Activated naive CD8-positive, alpha-beta T cell treated with anti-CD3 and anti-CD28 coated beads, Interleukin-2, amount 10 ng/mL, durations not matched to agents 7 days and 5 days (primary cell): ENCODE data around the gene DDIAS. TPM values are rescaled to one million over a fixed set of nuclear protein-coding genes. Genes with fewer than 3 reads are reported as not detected.

Source experiments
- ATAC-seq: fragments of 150-1000 bp; cut with Tn5 transposase; one replicate; pipeline ENCODE4 v1.10.0; 2021; ENCODE audit warnings: low read depth, moderate library complexity
- POLR2A ChIA-PET: fragments of 350-600 bp; sonication (Branson Sonifier 250); formaldehyde crosslinking; loops from one replicate; lab custom pipeline; 2021; ENCODE audit warnings: antibody characterized with exemption; lab: Charles Lee
- DNase-seq: peaks from one replicate; pipeline ENCODE4 v3.0.0; 2021
- H3K27ac Mint-ChIP-seq: one replicate; pipeline ENCODE4 v1.8.0; 2022; ENCODE audit warnings: mild to moderate bottlenecking, mixed read lengths
- H3K27me3 Mint-ChIP-seq: one replicate; pipeline ENCODE4 v1.8.0; 2022; ENCODE audit warnings: mild to moderate bottlenecking, moderate library complexity, mixed read lengths
- H3K36me3 Mint-ChIP-seq: one replicate; pipeline ENCODE4 v1.8.0; 2021; ENCODE audit warnings: mild to moderate bottlenecking, mixed read lengths
- H3K4me1 Mint-ChIP-seq: one replicate; pipeline ENCODE4 v1.8.0; 2021; ENCODE audit warnings: mixed read lengths
- H3K4me3 Mint-ChIP-seq: one replicate; pipeline ENCODE4 v1.8.0; 2022; ENCODE audit warnings: mild to moderate bottlenecking, moderate library complexity, mixed read lengths
- H3K9me3 Mint-ChIP-seq: one replicate; pipeline ENCODE4 v1.8.0; 2021; ENCODE audit warnings: mixed read lengths
- total RNA-seq, 2 experiments: library from RNA; stranded (reverse); gene quantifications; one replicate each; pipeline ENCODE4 v1.2.3, GENCODE V29; 2021

DDIAS gene
- total RNA-seq, 2 experiments from 2014 or later, result 8.8 to 10.6 TPM

DNA sequence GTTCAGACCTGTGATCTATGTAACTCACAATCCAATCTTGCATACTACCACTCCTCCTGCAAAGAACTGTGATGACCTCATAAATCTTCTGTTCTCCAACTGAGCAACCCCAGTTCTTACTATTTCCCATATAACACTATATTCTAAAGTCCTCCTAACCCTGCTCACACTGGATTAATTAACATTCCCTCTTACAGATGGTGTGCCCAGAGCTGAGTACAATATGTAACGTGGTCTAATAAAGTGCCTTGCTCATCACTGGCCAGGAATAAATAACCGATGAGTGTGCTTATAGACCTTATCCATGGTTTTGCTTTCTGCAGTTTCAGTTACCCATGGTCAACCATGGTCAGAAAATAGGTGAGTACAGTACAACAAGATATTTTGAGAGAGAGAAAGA, 29.9 kb upstream of the DDIAS start:
- POLR2A ChIA-PET, result no interaction called here
- DNase-seq, result no peak
- H3K4me3 Mint-ChIP-seq, result no peak overlapping the region
- peaks cover 16% of the 10 kb centered on the region for H3K4me1 Mint-ChIP-seq
- ATAC-seq, result no peak
- H3K27ac Mint-ChIP-seq, result no peak overlapping the region
- H3K9me3 Mint-ChIP-seq, result peaks cover 1% of the 10 kb centered on the region
- no peaks in the 10 kb centered on the region for H3K36me3 Mint-ChIP-seq
- H3K27me3 Mint-ChIP-seq, result no peaks in the 10 kb centered on the region

DNA sequence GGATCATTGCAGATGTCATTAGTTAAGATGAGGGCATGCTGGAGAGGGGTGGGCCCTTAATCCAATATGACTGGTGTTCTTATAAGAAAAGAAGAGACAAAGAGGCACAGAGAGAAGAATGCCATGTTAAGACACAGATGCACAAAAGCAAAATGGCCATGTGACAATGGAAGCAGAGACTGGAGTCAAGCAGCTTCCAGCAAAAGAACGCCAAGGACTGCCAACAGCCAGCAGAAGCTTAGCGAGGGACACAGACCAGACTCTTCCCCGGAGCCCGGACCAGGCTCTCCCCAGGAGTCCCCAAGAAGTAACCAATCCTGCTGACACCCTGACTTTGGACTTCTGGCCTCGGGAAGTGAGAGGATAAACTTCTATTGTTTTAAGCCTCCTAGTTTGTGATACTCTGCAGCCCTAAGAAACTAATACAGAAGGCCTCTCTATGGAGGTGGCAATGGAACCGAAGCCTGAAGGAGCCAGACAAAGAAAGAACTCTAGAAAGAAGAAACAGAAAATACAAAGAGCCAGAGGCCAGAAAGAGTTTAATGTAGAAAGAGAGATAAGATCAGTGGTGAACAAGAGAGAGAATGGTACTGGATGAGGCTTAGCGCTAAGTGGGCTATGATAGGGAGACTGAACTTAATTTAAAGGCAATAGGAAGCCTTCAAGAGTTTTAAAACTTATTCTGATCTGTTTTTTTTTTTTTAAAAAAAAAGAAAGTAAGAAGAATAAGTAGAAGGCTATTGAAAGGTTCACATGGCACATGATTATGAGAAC, 29.0 kb upstream of the DDIAS start:
- POLR2A ChIA-PET, result no interaction called here
- Mint-ChIP-seq H3K36me3 (peaks cover 1% of the 10 kb centered on the region), H3K27me3 (no peaks in the 10 kb centered on the region), H3K4me3 (no peak overlapping the region), H3K4me1 (peaks cover 14% of the 10 kb centered on the region), H3K9me3 (peaks cover 3% of the 10 kb centered on the region), H3K27ac (no peak overlapping the region)
- no peak for ATAC-seq
- no peak for DNase-seq

DNA sequence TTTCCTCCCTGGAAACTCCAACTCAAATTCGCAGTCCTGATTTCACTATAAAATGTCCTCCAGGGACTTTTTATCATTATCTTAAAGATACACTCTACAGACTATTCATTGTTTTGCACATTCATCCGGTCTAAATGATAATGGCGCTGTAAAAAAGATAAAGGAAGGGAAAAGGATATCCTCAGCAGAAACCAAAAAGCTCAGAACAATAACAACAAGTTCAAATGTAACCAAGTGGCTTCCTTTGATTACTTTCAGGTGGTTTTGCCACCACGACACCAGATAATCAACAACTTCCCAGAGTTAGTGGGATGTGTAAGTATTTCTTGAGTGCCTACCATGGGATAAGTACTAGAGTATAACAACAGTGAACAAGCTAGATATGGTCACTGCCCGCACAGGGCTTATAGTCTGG, 27.6 kb upstream of the DDIAS start:
- ATAC-seq (peak; percentile 52), DNase-seq (no peak)
- H3K27me3 Mint-ChIP-seq, result no peaks in the 10 kb centered on the region
- peaks cover 7% of the 10 kb centered on the region for H3K36me3 Mint-ChIP-seq
- H3K4me1 Mint-ChIP-seq, result peaks cover 14% of the 10 kb centered on the region
- no peak overlapping the region for H3K4me3 Mint-ChIP-seq
- no peak overlapping the region for H3K27ac Mint-ChIP-seq
- H3K9me3 Mint-ChIP-seq, result peaks cover 7% of the 10 kb centered on the region
- POLR2A ChIA-PET, result no interaction called here

DNA sequence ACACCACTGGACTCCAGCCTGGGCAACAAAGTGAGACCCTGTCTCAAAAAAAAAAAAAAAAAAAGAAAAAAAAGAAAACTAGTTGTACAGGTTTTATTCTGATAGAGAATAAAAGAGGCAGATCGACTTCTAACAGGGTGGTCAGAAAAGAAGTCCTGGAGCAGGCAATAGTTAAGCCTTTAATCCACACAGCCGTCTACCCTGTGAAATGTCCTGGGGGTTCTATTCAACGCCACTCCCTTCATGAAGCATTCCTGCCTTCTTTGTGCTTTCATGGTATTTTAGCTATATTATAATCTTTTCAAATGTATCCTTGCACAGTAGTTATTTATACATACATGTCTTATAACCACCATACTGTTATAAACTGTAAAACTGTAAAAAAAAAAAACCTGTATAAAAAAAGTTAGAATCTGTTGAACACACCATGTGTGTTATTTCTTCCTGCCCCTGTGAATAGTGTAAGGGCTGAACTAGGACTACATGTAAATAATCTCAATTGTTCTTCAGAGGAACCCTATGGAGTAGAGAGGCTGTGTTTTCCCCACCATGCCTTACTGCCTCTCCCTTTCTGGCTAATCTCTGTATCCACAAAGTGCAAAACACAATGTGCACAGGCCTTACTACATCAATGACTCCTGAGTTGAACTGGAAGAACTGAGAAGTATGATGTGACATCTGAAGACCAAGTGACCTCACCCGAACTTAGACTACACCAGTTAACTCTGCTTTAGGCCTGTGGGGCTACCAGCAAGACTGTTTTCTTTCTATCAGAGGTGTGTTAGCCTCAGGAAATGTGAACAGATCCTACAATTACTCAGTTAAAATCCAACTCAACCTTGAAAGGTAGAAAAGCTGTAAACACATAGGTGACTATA, 26.7 kb upstream of the DDIAS start:
- DNase-seq (no peak), ATAC-seq (no peak)
- POLR2A ChIA-PET, result interaction anchor here (0.6 kb wide), 1 partner anchor 86 kb away, joined by 3 read pairs; no protein-coding TSS in a partner anchor
- Mint-ChIP-seq H3K27me3 (no peaks in the 10 kb centered on the region), H3K36me3 (peaks cover 11% of the 10 kb centered on the region), H3K27ac (no peak overlapping the region), H3K9me3 (peaks cover 8% of the 10 kb centered on the region), H3K4me1 (peaks cover 14% of the 10 kb centered on the region), H3K4me3 (no peak overlapping the region)

DNA sequence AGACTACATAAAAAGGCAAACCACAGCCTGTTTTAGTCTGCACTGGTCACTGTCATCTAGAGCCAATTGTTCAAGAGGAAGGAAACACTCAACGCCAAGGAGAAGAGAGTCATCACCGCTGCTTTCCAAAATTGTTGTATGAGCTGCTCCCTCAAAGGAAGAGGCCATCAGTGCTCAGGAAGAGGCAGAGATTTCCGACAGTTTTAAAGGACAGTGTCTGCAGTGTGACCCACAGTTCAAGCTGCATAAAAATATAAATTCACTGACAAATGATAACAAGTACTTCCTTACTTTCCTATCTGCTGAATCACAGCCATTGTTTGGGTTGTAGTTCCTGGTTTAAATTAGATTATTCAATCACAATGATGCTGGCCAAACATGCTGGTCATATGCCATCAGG, 17.7 kb upstream of the DDIAS start:
- Mint-ChIP-seq H3K27me3 (no peaks in the 10 kb centered on the region), H3K36me3 (peaks cover 13% of the 10 kb centered on the region), H3K9me3 (peaks cover 2% of the 10 kb centered on the region), H3K4me1 (no peaks in the 10 kb centered on the region), H3K4me3 (no peak overlapping the region), H3K27ac (no peak overlapping the region)
- DNase-seq (no peak), ATAC-seq (no peak)
- POLR2A ChIA-PET, result no interaction called here

DNA sequence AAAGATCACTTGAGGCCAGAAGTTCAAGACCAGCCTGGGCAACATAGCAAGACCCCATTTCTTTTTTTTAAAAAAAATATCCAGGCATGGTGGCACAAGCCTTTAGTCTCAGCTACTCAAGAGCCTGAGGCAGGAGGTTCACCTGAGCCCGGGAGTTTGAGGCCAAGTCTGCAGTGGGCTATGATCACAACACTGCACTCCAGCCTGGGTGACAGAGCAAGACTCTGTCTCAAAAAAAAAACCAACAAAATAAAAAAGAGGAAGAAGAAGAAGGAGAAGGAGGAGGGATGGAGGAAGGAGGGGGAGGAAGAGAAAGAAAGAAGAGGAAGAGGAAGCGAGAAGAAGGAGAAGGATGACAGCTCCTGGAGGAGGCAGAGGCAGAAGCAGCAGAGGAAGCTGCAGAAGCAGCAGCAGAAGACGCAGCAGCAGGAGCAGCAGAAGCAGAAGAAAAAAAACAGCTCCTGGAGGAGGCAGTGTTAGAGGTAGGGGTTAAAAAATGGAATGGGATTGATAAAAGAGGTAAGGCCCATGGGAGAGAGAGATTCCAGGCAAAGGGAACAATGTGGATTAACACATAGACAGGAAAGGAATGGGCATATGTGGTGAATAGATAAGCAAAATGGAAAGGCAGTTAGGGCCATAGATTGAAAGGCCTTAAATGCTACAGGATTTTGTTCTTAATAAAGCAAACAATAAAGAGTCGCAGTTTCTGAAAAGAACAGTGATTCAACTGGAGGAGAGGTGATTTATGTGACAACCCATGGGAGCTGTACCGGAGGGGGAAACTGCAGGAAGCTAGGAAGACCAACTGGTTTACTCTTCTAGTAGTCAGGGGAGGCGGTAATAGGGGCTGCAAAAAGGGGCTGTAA, 12.2 kb upstream of the DDIAS start:
- no peak overlapping the region for H3K4me3 Mint-ChIP-seq
- H3K36me3 Mint-ChIP-seq, result no peaks in the 10 kb centered on the region
- ATAC-seq (no peak), DNase-seq (no peak)
- H3K27me3 Mint-ChIP-seq, result no peaks in the 10 kb centered on the region
- H3K9me3 Mint-ChIP-seq, result no peaks in the 10 kb centered on the region
- H3K4me1 Mint-ChIP-seq, result no peaks in the 10 kb centered on the region
- POLR2A ChIA-PET, result no interaction called here
- H3K27ac Mint-ChIP-seq, result no peak overlapping the region

DNA sequence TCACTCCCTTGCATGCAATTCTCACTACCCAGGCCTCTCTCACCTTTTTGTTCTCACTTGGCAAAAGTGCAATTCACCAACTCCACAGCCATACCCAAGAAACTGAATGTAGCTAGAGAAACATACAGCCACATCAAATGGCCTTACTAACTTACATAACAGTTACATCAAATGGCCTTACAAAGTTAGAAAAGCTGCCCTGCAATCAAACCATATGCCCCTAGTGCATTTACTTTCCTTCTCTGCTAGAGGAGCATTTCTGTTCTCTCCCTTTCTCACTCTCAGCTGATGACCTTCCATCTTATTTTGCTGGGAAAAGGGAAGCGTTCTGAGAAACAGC, 11.6 kb upstream of the DDIAS start:
- no peaks in the 10 kb centered on the region for H3K4me1 Mint-ChIP-seq
- H3K36me3 Mint-ChIP-seq, result no peaks in the 10 kb centered on the region
- DNase-seq (no peak), ATAC-seq (no peak)
- no peak overlapping the region for H3K4me3 Mint-ChIP-seq
- POLR2A ChIA-PET, result no interaction called here
- no peaks in the 10 kb centered on the region for H3K9me3 Mint-ChIP-seq
- H3K27me3 Mint-ChIP-seq, result no peaks in the 10 kb centered on the region
- H3K27ac Mint-ChIP-seq, result no peak overlapping the region

DNA sequence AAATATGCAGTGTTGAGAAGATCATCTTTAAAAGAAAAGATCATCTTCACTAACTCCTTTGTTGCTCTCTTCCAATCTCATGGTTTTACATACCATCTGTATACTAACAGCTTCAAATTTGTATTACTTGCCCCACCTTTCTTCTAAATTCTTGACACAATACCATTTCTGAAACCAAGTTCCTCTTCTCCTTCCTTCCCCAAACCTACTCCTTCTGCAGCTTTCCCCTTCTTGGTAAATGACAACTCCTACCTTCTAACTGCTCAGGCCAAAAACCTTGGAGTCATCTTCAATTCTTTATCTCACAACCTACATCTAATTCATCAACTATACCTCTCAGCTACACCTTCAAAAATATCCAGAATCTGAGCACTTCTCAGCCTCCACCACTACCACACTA, 10.6 kb upstream of the DDIAS start:
- Mint-ChIP-seq H3K9me3 (no peaks in the 10 kb centered on the region), H3K27me3 (no peaks in the 10 kb centered on the region)

DNA sequence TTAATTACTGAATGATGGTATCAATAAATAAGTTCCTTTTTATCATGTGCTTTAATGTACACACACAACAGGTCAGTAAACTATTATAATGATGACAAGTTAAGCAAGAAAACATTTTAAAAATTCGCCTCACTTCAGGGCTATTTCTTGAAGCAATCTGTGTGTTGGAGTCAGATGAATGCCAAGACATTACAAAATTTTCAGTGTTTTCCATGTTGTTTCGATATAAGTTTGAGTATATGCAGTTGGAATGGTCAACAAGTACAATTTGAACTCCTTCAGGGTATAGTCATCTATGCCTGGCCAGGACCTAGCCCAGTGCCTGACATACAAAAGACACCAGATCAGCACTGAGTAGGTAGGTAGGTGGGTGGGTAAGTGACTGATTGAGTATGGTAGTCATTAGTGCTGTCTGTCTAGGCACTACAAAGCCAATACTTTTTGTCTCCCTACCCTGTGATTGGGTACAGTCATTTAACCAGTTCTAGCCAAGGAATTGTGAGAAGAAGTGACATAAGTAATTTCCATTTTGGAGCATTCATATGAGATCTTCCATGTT, 8.8 kb upstream of the DDIAS start:
- Mint-ChIP-seq H3K27ac (no peak overlapping the region), H3K4me3 (no peak overlapping the region), H3K9me3 (no peaks in the 10 kb centered on the region), H3K36me3 (peaks cover 7% of the 10 kb centered on the region), H3K27me3 (no peaks in the 10 kb centered on the region), H3K4me1 (peaks cover 17% of the 10 kb centered on the region)
- POLR2A ChIA-PET, result no interaction called here
- ATAC-seq (no peak), DNase-seq (no peak)

More for the DNA sequence above, 10.6 kb upstream of the DDIAS start:
- Mint-ChIP-seq H3K36me3 (peaks cover 3% of the 10 kb centered on the region), H3K4me3 (no peak overlapping the region), H3K27ac (no peak overlapping the region), H3K4me1 (peaks cover 6% of the 10 kb centered on the region)
- no peak for ATAC-seq
- POLR2A ChIA-PET, result no interaction called here
- DNase-seq, result no peak

DNA sequence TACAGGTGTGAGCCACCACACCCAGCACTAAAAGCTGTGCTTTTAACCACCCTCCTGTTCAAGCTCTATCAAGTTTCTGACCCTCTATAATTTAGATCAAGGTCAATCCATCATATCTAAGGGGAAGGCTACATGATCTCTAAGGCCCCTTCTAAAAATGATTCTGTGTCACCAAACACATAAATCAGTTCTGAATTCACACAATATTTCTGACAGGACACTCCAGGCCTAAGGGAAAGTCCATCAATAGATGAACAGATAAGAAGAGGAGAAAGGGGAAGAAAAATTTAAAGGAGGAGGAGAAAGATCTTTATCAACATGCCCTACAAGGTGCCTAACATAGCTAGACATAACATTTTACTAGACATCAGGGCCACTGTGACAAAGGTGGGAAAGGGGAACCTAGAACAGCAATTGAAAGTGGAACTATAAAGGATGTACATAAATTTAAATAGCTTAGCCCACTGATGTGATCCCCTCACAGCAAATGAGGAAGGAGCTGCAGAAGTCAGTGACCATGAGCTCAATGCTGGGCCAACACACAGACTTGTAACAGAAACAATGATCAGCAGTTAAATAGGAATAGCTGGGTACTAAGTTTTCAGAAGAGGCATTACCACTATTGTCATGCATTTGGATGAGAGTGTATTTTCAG, 6.0 kb upstream of the DDIAS start:
- Mint-ChIP-seq H3K4me1 (peaks cover 32% of the 10 kb centered on the region), H3K4me3 (no peak overlapping the region), H3K27ac (peak overlapping the region; percentile 51), H3K36me3 (peaks cover 7% of the 10 kb centered on the region), H3K9me3 (no peaks in the 10 kb centered on the region), H3K27me3 (no peaks in the 10 kb centered on the region)
- no peak for DNase-seq
- ATAC-seq, result no peak
- POLR2A ChIA-PET, result no interaction called here

DNA sequence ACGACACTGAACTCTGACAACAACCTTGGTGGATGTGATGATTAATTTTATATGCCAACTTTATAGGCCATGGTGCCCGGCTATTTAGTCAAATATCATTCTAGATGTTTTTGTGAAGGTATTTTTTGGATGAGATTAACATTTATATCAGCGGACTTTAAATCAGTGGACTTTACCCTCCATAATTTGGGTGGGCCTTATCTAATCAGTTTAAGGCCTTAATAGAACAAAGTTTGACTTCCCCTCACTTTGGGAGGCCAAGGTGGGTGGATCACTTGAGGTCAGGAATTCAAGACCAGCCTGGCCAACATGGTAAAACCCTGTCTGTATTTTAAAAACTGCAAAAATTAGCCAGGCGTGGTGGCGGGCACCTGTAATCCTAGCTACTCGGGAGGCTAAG, 5.4 kb upstream of the DDIAS start:
- ATAC-seq (no peak), DNase-seq (no peak)
- POLR2A ChIA-PET, result no interaction called here
- H3K27me3 Mint-ChIP-seq, result no peaks in the 10 kb centered on the region
- H3K27ac Mint-ChIP-seq, result no peak overlapping the region
- H3K4me3 Mint-ChIP-seq, result no peak overlapping the region
- peaks cover 7% of the 10 kb centered on the region for H3K36me3 Mint-ChIP-seq
- H3K4me1 Mint-ChIP-seq, result peaks cover 34% of the 10 kb centered on the region
- no peaks in the 10 kb centered on the region for H3K9me3 Mint-ChIP-seq

DNA sequence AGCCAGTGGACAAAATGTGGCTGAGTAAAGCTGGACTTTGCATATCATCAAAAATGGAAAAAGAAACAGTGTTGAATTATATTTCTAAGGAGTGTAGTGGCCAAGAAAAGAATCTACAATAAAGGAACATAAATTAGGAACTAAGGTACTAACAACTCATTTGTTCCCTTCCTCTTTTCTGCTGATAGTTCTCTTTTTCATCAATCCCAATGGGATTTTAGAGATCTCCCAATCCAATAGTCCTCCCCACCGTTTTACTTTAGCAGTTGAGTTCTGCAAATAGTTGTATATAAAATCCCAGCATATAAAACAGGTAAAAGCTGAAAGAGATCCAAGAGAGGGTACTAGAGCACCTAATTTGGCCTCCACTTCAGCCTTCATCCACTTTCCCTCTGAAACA, 3.3 kb upstream of the DDIAS start:
- DNase-seq (no peak), ATAC-seq (no peak)
- Mint-ChIP-seq H3K4me3 (no peak overlapping the region), H3K4me1 (peaks cover 45% of the 10 kb centered on the region), H3K36me3 (peaks cover 7% of the 10 kb centered on the region), H3K9me3 (no peaks in the 10 kb centered on the region), H3K27me3 (no peaks in the 10 kb centered on the region), H3K27ac (no peak overlapping the region)
- POLR2A ChIA-PET, result no interaction called here
